ENCODE results near the gene USP21. TPM values are rescaled to one million over a fixed set of nuclear protein-coding genes. Genes with fewer than 3 reads are reported as not detected.

Gene USP21
- total RNA-seq, 1 experiment from 2014 or later, result 38.2 TPM

DNA sequence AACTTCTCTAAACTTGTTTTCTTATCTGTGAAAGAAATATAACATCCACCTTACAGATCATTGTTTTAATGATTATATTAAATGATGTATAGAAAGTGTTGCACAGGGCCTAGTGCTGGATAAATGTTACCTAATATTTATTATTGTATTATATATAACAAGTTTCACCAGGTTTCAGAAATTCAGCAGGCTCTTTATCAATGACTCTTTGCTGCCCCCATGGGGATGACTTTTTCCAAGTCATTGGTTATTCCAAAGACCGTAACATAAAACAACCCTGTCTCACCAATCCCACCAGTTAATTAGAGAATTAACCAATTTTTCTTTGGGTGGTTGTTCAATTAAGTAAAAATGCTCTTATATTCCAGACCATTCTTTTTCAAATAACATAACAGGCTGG, 19.5 kb upstream of the USP21 start:
- Mint-ChIP-seq H3K27me3 (ENCODE audit: insufficient read depth, unreplicated experiment) (no peaks in the 10 kb centered on the region), H3K36me3 (ENCODE audit: insufficient read depth, unreplicated experiment) (no peaks in the 10 kb centered on the region), H3K27ac (ENCODE audit: unreplicated experiment) (no peak overlapping the region), H3K9me3 (ENCODE audit: unreplicated experiment) (no peaks in the 10 kb centered on the region), H3K4me3 (ENCODE audit: unreplicated experiment) (no peak overlapping the region), H3K4me1 (ENCODE audit: low read depth, unreplicated experiment) (peaks cover 17% of the 10 kb centered on the region)
- Histone ChIP-seq H3K27me3 (replicated peaks; ENCODE audit: control insufficient read depth, insufficient read depth, low read length) (no peaks in the 10 kb centered on the region), H3K9me3 (no peaks in the 10 kb centered on the region), H3K4me3 (ENCODE audit: low read depth, low read length) (no peak overlapping the region), H3K4me1 (no peaks in the 10 kb centered on the region), H3K36me3 (ENCODE audit: control insufficient read depth, insufficient read depth, low read length) (no peaks in the 10 kb centered on the region)
- ChIA-PET POLR2A (no interaction called here), CTCF (interaction anchor here (0.6 kb wide), 1 partner anchor 146 kb away, joined by 8 read pairs; no protein-coding TSS in a partner anchor)
- TF ChIP-seq CTCF (IDR thresholded peaks at IDR 0.05; ENCODE audit: insufficient read depth in 1 of 2, low read depth in 1 of 2, low read length in 1 of 2, severe bottlenecking in 1 of 2, unreplicated experiment in 1 of 2), result peak; percentile 52 to 54
- no TSS peak for BruUV-seq (replicated peaks)
- DNase-seq, result peak in 1 of 2 experiments; percentile 71
- intact Hi-C loops (cut with micrococcal nuclease; ENCODE audit: unreplicated experiment), result loop anchor here (1.0 kb wide), 3 partner anchors 41 to 142 kb away; partner anchors contain the start of gene KLHDC9

DNA sequence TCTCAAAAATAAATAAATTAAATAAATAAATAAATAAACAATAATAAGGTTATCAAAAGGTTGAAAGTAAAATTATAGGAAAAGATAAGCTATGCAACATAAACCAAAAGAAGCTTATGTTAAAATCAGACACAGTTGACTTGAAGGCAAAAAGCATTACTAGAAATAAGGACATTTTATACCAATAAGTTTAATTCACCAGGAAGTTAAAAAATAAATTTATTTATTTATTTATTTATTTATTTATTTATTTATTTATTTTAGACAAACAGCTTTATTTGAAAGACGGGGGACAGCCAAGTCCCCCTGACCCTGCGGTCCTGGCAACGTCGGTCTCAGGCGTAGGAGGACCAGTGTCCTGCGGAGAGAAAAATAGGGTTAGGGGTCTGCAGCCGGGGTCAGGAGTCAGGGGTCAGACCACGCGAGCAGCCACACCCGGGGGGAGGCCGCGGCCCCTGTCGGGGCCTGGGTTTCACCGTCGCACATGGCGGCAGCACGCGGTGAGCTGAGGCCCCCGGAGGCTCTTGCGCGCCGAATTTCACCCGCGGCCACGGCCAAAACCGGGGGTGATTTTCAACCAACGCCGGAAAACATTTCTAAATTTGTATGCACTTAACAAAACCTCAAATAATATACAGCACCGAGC, 18.4 kb upstream of the USP21 start:
- no peak overlapping the region for H3K27ac Mint-ChIP-seq (ENCODE audit: unreplicated experiment)
- Histone ChIP-seq H3K9me3 (no peaks in the 10 kb centered on the region), H3K4me1 (no peaks in the 10 kb centered on the region), H3K4me3 (ENCODE audit: low read depth, low read length) (no peak overlapping the region), H3K36me3 (ENCODE audit: control insufficient read depth, insufficient read depth, low read length) (no peaks in the 10 kb centered on the region), H3K27me3 (replicated peaks; ENCODE audit: control insufficient read depth, insufficient read depth, low read length) (no peaks in the 10 kb centered on the region)
- no peak overlapping the region for H3K4me3 Mint-ChIP-seq (ENCODE audit: unreplicated experiment)
- TF ChIP-seq CTCF (IDR thresholded peaks at IDR 0.05; ENCODE audit: insufficient read depth in 1 of 2, low read depth in 1 of 2, low read length in 1 of 2, severe bottlenecking in 1 of 2, unreplicated experiment in 1 of 2), result no peak
- no peaks in the 10 kb centered on the region for H3K36me3 Mint-ChIP-seq (ENCODE audit: insufficient read depth, unreplicated experiment)
- peaks cover 17% of the 10 kb centered on the region for H3K4me1 Mint-ChIP-seq (ENCODE audit: low read depth, unreplicated experiment)
- POLR2A ChIA-PET, result interaction anchor here (0.5 to 1.1 kb wide), 2 partner anchors 8 to 100 kb away, joined by 4 to 7 read pairs; partner anchors contain the start of gene DEDD
- intact Hi-C loops (cut with micrococcal nuclease; ENCODE audit: unreplicated experiment), result loop anchor here (1.0 kb wide), 1 partner anchor 144 kb away; no protein-coding TSS in a partner anchor
- no TSS peak for BruUV-seq (replicated peaks)
- CTCF ChIA-PET, result no interaction called here
- no peaks in the 10 kb centered on the region for H3K27me3 Mint-ChIP-seq (ENCODE audit: insufficient read depth, unreplicated experiment)
- DNase-seq, result no peak
- no peaks in the 10 kb centered on the region for H3K9me3 Mint-ChIP-seq (ENCODE audit: unreplicated experiment)

DNA sequence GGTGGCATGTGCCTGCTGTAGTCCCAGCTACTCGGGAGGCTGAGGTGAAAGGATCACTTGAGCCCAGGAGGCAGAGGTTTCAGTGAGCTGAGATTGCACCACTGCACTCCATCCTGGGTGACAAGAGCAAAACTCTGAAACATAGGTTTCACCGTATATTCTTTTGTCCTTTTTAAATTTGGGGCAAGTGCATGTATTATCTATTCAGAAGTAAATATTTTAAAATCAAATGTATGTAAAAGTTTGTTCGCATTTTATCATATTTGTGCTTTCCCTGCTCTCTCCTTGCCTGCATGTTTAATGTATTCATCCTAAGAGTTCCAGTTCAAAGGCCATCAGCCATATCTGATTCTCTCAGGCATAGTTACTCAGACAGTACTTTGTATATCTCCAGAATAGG, 13.5 kb upstream of the USP21 start:
- Mint-ChIP-seq H3K27me3 (ENCODE audit: insufficient read depth, unreplicated experiment) (no peaks in the 10 kb centered on the region), H3K27ac (ENCODE audit: unreplicated experiment) (no peak overlapping the region), H3K4me1 (ENCODE audit: low read depth, unreplicated experiment) (no peaks in the 10 kb centered on the region), H3K4me3 (ENCODE audit: unreplicated experiment) (no peak overlapping the region), H3K9me3 (ENCODE audit: unreplicated experiment) (no peaks in the 10 kb centered on the region), H3K36me3 (ENCODE audit: insufficient read depth, unreplicated experiment) (no peaks in the 10 kb centered on the region)
- no peak overlapping the region for H3K4me3 ChIP-seq (ENCODE audit: low read depth, low read length)
- BruUV-seq (replicated peaks), result no TSS peak
- no peaks in the 10 kb centered on the region for H3K27me3 ChIP-seq (replicated peaks; ENCODE audit: control insufficient read depth, insufficient read depth, low read length)
- DNase-seq, result no peak
- POLR2A ChIA-PET, result no interaction called here
- CTCF ChIA-PET, result interaction anchor here (0.6 to 0.9 kb wide), 2 partner anchors 15 to 74 kb away, joined by 4 read pairs; no protein-coding TSS in a partner anchor
- no peaks in the 10 kb centered on the region for H3K4me1 ChIP-seq
- intact Hi-C loops (cut with micrococcal nuclease; ENCODE audit: unreplicated experiment), result no loop called here
- H3K9me3 ChIP-seq, result no peaks in the 10 kb centered on the region
- H3K36me3 ChIP-seq (ENCODE audit: control insufficient read depth, insufficient read depth, low read length), result no peaks in the 10 kb centered on the region
- no peak for TF ChIP-seq CTCF (IDR thresholded peaks at IDR 0.05; ENCODE audit: insufficient read depth in 1 of 2, low read depth in 1 of 2, low read length in 1 of 2, severe bottlenecking in 1 of 2, unreplicated experiment in 1 of 2)
